Activated CD4-positive, alpha-beta T cell treated with anti-CD3 and anti-CD28 coated beads, Interleukin-2, Interleukin-4, amounts not matched to agents 100 ng/mL and 50 ng/mL, durations not matched to agents 16 hours and 8 hours (primary cell): ENCODE data around the gene NFATC3.

Experiments
- DNase-seq: peaks from one replicate; pipeline ENCODE4 v3.0.0-alpha.2; 2020; ENCODE audit warnings: low spot score

Gene NFATC3

GRCh38 chr16:68085259-68086071 lies at the start of gene NFATC3:
TSS of gene NFATC3 (plus strand) at chr16:68085370. CDS start at chr16:68085682, 312 bp downstream.
- peak; percentile 99 for DNase-seq

- DNase-seq, result no peak
Observed at GRCh38 chr16:68037841-68038597, 47.2 kb upstream of the NFATC3 start.

GRCh38 chr16:68040506-68041288 lies 44.5 kb upstream of the NFATC3 start:
- peak; percentile 88 for DNase-seq

GRCh38 chr16:68041783-68042182 lies 43.4 kb upstream of the NFATC3 start:
- DNase-seq, result no peak

- no peak for DNase-seq
Observed at GRCh38 chr16:68046106-68046505, 39.1 kb upstream of the NFATC3 start.

GRCh38 chr16:68047987-68048386 lies 37.2 kb upstream of the NFATC3 start:
- no peak for DNase-seq

GRCh38 chr16:68049449-68049848 lies 35.7 kb upstream of the NFATC3 start:
- DNase-seq, result no peak

GRCh38 chr16:68055395-68055794 lies 29.8 kb upstream of the NFATC3 start:
- DNase-seq, result no peak

GRCh38 chr16:68059804-68060203 lies 25.4 kb upstream of the NFATC3 start:
- DNase-seq, result no peak

- no peak for DNase-seq
Observed at GRCh38 chr16:68061396-68061795, 23.8 kb upstream of the NFATC3 start.

GRCh38 chr16:68062910-68063393 lies 22.2 kb upstream of the NFATC3 start:
- DNase-seq, result peak; percentile 63

- peak; percentile 78 for DNase-seq
Observed at GRCh38 chr16:68064791-68065365, 20.3 kb upstream of the NFATC3 start.

GRCh38 chr16:68065716-68066305 lies 19.4 kb upstream of the NFATC3 start:
- no peak for DNase-seq

- DNase-seq, result no peak
Observed at GRCh38 chr16:68066763-68067162, 18.4 kb upstream of the NFATC3 start.

- no peak for DNase-seq
Observed at GRCh38 chr16:68068926-68069325, 16.2 kb upstream of the NFATC3 start.

- peak; percentile 60 for DNase-seq
Observed at GRCh38 chr16:68069511-68070248, 15.5 kb upstream of the NFATC3 start.

GRCh38 chr16:68070249-68070730 lies 14.9 kb upstream of the NFATC3 start:
- no peak for DNase-seq

GRCh38 chr16:68070806-68071517 lies 14.2 kb upstream of the NFATC3 start:
- no peak for DNase-seq

GRCh38 chr16:68071518-68071901 lies 13.7 kb upstream of the NFATC3 start:
- no peak for DNase-seq
